22Rv1 (cell line): ENCODE results near the gene PARD3B.

Source experiments
- CTCF ChIP-seq: fragments of 450-650 bp; IDR thresholded peaks from 2 replicates; pipeline ENCODE4 v1.5.1; 2017; ENCODE audit warnings: mild to moderate bottlenecking
- ZFX ChIP-seq: fragments of 450-650 bp; IDR thresholded peaks from 2 replicates; pipeline ENCODE4 v1.6.1; 2017; ENCODE audit warnings: antibody characterized with exemption, borderline replicate concordance

DNA sequence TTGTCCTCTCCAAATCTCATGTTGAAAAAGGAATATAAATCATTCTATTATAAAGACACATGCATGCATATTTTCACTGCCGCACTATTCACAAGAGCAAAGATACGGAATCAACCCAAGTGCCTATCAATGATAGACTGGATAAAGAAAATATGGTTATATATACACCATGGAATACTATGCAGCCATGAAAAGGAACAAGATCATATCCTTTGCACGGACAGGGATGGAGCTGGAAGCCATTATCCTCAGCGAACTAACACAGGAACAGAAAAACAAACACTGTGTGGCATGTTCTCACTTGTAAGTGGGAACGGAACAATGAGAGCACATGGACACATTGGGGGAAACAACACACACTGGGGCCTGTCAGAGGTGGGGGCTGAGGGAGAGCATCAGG, 28.1 kb upstream of the PARD3B start:
- TF ChIP-seq CTCF (no peak), ZFX (no peak)
